H1 (cell line): ENCODE data around the gene ERI3.

Experiments used
- CEBPB ChIP-seq: IDR thresholded peaks from 2 replicates; pipeline ENCODE4 v1.6.1; 2012; ENCODE audit warnings: low read depth, low read length
- JUN ChIP-seq: IDR thresholded peaks from 2 replicates; pipeline ENCODE4 v1.6.1; 2011; ENCODE audit warnings: low read depth, mild to moderate bottlenecking, improper control_type of control experiment, low read length
- POLR2A ChIP-seq, 2 experiments: IDR thresholded peaks; 1 replicate in 1 of 2; 2 replicates in 1 of 2; pipeline ENCODE4 v1.6.1; 2011; ENCODE audit warnings: low read depth in 2 of 2, low read length in 2 of 2, mild to moderate bottlenecking in 2 of 2; ENCODE audit errors: control extremely low read depth in 1 of 2
- SIN3A ChIP-seq, 2 experiments: IDR thresholded peaks in 1 of 2; conservative IDR thresholded peaks in 1 of 2; 2 replicates each; pipeline ENCODE4 v1.6.1; 2011 to 2012; ENCODE audit warnings: low read length in 2 of 2, improper control_type of control experiment in 1 of 2, low read depth in 1 of 2, mild to moderate bottlenecking in 1 of 2
- TF ChIP-seq, protein P1 (sequence below), 3 experiments: IDR thresholded peaks; 1 replicate in 2 of 3; 2 replicates in 1 of 3; pipeline versions ENCODE4 v1.5.1 to v1.6.1; 2011; ENCODE audit warnings: low read length in 3 of 3, mild to moderate bottlenecking in 3 of 3, inconsistent platforms in 2 of 3, low read depth in 1 of 3, moderate library complexity in 1 of 3; ENCODE audit not compliant: insufficient read depth in 1 of 3; ENCODE audit errors: control extremely low read depth in 1 of 3

DNA sequence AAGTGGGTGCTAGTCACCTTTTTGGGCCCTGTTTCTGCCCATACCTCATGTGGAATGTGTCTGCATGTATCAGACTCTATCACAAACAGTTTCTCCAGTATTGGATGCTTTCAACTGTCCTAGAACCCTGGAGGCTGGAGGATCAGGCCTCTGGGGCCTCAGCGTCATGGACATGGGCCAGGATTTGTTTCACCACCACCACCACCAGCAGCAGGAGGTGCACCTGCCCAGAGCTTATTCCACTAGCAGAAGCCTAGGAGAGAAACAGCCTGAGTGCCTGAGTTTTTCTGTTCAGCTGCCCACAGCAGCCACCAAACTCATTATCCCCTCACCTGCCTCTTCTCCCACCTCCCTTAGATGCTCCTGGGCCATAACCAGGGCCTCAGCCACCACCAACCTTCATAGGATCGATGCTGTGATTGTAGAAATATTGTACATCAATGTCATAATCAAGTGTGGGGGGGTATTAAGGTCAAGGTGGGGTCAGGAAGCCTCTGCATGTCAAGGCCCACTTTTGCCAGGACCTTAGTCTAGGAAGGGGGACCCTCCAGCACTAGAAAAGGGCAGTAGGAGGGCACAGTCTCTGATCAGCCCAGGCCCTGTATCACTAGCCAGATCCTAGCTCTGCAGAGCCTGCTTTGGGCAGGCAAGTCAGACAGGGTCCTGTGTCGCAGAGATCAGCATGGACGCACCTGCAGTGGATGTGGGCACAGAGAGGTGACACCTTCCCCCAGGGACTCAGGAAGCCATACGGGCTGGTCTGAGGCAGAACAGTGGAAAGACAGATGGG lies 132.5 kb downstream of the ERI3 start:
- TF ChIP-seq, protein P1, sequence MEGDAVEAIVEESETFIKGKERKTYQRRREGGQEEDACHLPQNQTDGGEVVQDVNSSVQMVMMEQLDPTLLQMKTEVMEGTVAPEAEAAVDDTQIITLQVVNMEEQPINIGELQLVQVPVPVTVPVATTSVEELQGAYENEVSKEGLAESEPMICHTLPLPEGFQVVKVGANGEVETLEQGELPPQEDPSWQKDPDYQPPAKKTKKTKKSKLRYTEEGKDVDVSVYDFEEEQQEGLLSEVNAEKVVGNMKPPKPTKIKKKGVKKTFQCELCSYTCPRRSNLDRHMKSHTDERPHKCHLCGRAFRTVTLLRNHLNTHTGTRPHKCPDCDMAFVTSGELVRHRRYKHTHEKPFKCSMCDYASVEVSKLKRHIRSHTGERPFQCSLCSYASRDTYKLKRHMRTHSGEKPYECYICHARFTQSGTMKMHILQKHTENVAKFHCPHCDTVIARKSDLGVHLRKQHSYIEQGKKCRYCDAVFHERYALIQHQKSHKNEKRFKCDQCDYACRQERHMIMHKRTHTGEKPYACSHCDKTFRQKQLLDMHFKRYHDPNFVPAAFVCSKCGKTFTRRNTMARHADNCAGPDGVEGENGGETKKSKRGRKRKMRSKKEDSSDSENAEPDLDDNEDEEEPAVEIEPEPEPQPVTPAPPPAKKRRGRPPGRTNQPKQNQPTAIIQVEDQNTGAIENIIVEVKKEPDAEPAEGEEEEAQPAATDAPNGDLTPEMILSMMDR (IDR thresholded peaks at IDR 0.05; ENCODE audit: control extremely low read depth in 1 of 3, insufficient read depth in 1 of 3, low read depth in 1 of 3, low read length in 3 of 3) = no peak
- no peak for TF ChIP-seq JUN
- TF ChIP-seq SIN3A (conservative IDR thresholded peaks at IDR 0.05 in 1 of 2, IDR thresholded peaks at IDR 0.05 in 1 of 2; ENCODE audit: low read depth in 1 of 2, low read length in 2 of 2) = no peak
- TF ChIP-seq POLR2A (IDR thresholded peaks at IDR 0.05; ENCODE audit: control extremely low read depth in 1 of 2, low read depth in 2 of 2, low read length in 2 of 2) = no peak
- no peak for TF ChIP-seq CEBPB
